Left ventricle myocardium inferior (tissue), 1 donor: Measurements from ENCODE around the gene MAPKAPK2. TPM values are rescaled to one million over a fixed set of nuclear protein-coding genes. Genes with fewer than 3 reads are reported as not detected.

Experiments
- DNase-seq: peaks from one replicate; pipeline ENCODE4 v3.0.0-alpha.2; 2020
- H3K27ac ChIP-seq: fragments of 200-600 bp; replicated peaks from 2 replicates; pipeline ENCODE4 v1.8.0; 2021
- H3K27me3 ChIP-seq: fragments of 200-600 bp; 2 replicates; pipeline ENCODE4 v1.8.0; 2021; ENCODE audit warnings: low read depth
- H3K36me3 ChIP-seq: fragments of 200-600 bp; 2 replicates; pipeline ENCODE4 v1.8.0; 2021
- H3K4me1 ChIP-seq: fragments of 200-600 bp; 2 replicates; pipeline ENCODE4 v1.8.0; 2021
- H3K4me3 ChIP-seq: fragments of 200-600 bp; 2 replicates; pipeline ENCODE4 v1.8.0; 2021; ENCODE audit warnings: mild to moderate bottlenecking, moderate library complexity
- H3K9me3 ChIP-seq: fragments of 200-600 bp; replicated peaks from 2 replicates; pipeline ENCODE4 v1.8.0; 2021
- CTCF ChIP-seq: fragments of 200-600 bp; IDR thresholded peaks from 2 replicates; pipeline ENCODE4 v1.8.0; 2021; ENCODE audit warnings: antibody characterized with exemption, mild to moderate bottlenecking, borderline replicate concordance
- intact Hi-C: fragments of 100-400 bp; cut with micrococcal nuclease; formaldehyde crosslinking; loops from one replicate; pipeline ENCODE4 v1.11.0; 2022
- total RNA-seq: library from RNA; stranded (reverse); fragmentation: NEBNext Ultra II Directional; extraction: Animal tissue kit (Norgen Biotek cat#: 25700); gene quantifications from one replicate; pipeline ENCODE4 v1.2.1, GENCODE V29; 2021
- donor health status: DM: no; HTN: yes; CAD: no; lungs with severe emphysema.

Gene MAPKAPK2
- total RNA-seq, 1 donor from 2014 or later, result 215 TPM

- TF ChIP-seq CTCF, result no peak
- H3K4me3 ChIP-seq, result no peak overlapping the region
- H3K9me3 ChIP-seq, result no peaks in the 10 kb centered on the region
- H3K36me3 ChIP-seq, result no peaks in the 10 kb centered on the region
- intact Hi-C loops, result no loop called here
- H3K27ac ChIP-seq, result no peak overlapping the region
- DNase-seq, result no peak
- peaks cover 11% of the 10 kb centered on the region for H3K27me3 ChIP-seq
- no peaks in the 10 kb centered on the region for H3K4me1 ChIP-seq
Observed at GRCh38 chr1:206748348-206749030, 63.8 kb downstream of the MAPKAPK2 start.

DNA sequence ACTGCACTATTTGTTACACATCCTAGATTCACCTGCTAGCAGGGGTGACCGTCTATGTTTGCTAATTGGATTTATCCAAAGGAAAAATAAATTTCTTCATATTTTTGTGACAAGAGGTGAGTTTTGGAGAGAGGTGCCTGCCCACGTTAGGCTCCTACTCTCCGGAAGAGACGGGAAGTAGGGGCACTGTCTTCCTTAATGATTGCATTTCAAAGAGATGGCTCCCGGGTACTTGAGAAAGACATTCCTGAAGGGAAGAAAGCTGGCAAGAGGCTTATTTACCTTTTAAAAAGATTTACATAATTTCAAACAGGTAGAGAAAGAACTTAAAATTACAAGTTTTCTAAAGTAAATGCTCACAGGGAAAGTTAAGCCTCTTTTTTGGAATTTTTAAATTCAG, 67.2 kb downstream of the MAPKAPK2 start:
- no peak overlapping the region for H3K4me3 ChIP-seq
- peaks cover 11% of the 10 kb centered on the region for H3K27me3 ChIP-seq
- intact Hi-C loops, result no loop called here
- no peaks in the 10 kb centered on the region for H3K36me3 ChIP-seq
- H3K9me3 ChIP-seq, result no peaks in the 10 kb centered on the region
- TF ChIP-seq CTCF, result no peak
- H3K4me1 ChIP-seq, result no peaks in the 10 kb centered on the region
- H3K27ac ChIP-seq, result no peak overlapping the region
- DNase-seq, result no peak

GRCh38 chr1:206752481-206752880, 67.8 kb downstream of the MAPKAPK2 start:
- no peaks in the 10 kb centered on the region for H3K4me1 ChIP-seq
- no peaks in the 10 kb centered on the region for H3K36me3 ChIP-seq
- H3K27ac ChIP-seq, result no peak overlapping the region
- no peaks in the 10 kb centered on the region for H3K9me3 ChIP-seq
- H3K27me3 ChIP-seq, result peaks cover 11% of the 10 kb centered on the region
- no peak for TF ChIP-seq CTCF
- intact Hi-C loops, result no loop called here
- DNase-seq, result no peak
- H3K4me3 ChIP-seq, result no peak overlapping the region

- intact Hi-C loops, result no loop called here
- no peak for DNase-seq
Observed at GRCh38 chr1:206753141-206753540, 68.4 kb downstream of the MAPKAPK2 start.

DNA sequence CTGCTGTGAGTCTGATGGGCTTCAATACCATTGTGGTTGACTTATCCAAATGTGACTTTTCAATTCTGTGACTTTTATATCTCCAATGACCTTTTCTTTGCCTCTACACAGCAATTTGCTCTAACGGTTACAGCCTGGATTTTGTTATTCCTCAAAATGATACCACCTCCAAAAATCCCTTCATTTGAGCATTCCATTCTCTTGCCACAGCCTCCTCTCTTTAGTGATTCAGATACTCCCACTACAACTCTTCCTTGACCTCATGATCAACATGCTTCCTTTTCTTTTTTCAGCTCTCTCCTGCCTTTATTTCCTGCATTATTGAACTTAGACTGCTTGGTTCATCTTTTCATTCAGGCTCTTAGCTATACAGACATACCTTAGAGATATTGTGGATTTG, 69.3 kb downstream of the MAPKAPK2 start:
- Histone ChIP-seq H3K4me3 (no peak overlapping the region), H3K9me3 (no peaks in the 10 kb centered on the region), H3K4me1 (no peaks in the 10 kb centered on the region), H3K27me3 (peaks cover 11% of the 10 kb centered on the region), H3K36me3 (no peaks in the 10 kb centered on the region), H3K27ac (no peak overlapping the region)
- DNase-seq, result no peak
- intact Hi-C loops, result no loop called here
- no peak for TF ChIP-seq CTCF

More at GRCh38 chr1:206753141-206753540, 68.4 kb downstream of the MAPKAPK2 start:
- Histone ChIP-seq H3K27me3 (peaks cover 11% of the 10 kb centered on the region), H3K9me3 (no peaks in the 10 kb centered on the region), H3K27ac (no peak overlapping the region), H3K4me3 (no peak overlapping the region), H3K36me3 (no peaks in the 10 kb centered on the region), H3K4me1 (no peaks in the 10 kb centered on the region)
- TF ChIP-seq CTCF, result no peak
